A549 (cell line): ENCODE measurements around the gene FGFR3. TPM values are rescaled to one million over a fixed set of nuclear protein-coding genes. Genes with fewer than 3 reads are reported as not detected.

Experiments used
- ATAC-seq, 2 experiments: fragments of 200-7000 bp in 1 of 2; fragments of >200 bp in 1 of 2; cut with Nextera tagmentation in 1 of 2; cut with Tn5 transposase in 1 of 2; 3 replicates each; pipeline versions ENCODE4 v1.8.0 to v1.9.1; 2018 to 2020; ENCODE audit warnings: mild to moderate bottlenecking in 1 of 2, moderate library complexity in 1 of 2
- CTCF ChIA-PET: fragments of 300-600 bp; sonication (Branson Sonifier 250); formaldehyde crosslinking; extraction: SDS; loops from one replicate; lab custom pipeline; 2021; ENCODE audit warnings: antibody characterized with exemption, inconsistent platforms; lab: Yijun Ruan, JAX
- POLR2A ChIA-PET: fragments of 350-600 bp; formaldehyde crosslinking; extraction: SDS; loops from one replicate; lab custom pipeline; 2021; ENCODE audit warnings: antibody characterized with exemption, inconsistent platforms; lab: Yijun Ruan, JAX
- DNase-seq, 2 experiments: peaks; one replicate each; pipeline versions ENCODE4 v3.0.0 to v3.0.0-alpha.2; 2011 to 2016; ENCODE audit warnings: low read depth in 1 of 2, low spot score in 1 of 2
- FAIRE-seq: peaks from 2 replicates; lab custom pipeline; 2011; peaks lifted over from hg19 to GRCh38; lab: Jason Lieb, UNC
- H3K27ac ChIP-seq, 2 experiments: fragments of >200 bp; sonication (Bioruptor Twin); formaldehyde crosslinking; 3 replicates each; pipeline ENCODE4 v1.5.1; 2016 to 2017
- H3K4me1 ChIP-seq: fragments of >200 bp; sonication (Bioruptor Twin); formaldehyde crosslinking; 3 replicates; pipeline ENCODE4 v1.6.1; 2016
- H3K4me2 ChIP-seq: fragments of >200 bp; sonication (Bioruptor Twin); formaldehyde crosslinking; 3 replicates; pipeline ENCODE4 v1.6.1; 2016
- H3K4me3 ChIP-seq: fragments of >200 bp; sonication (Bioruptor Twin); formaldehyde crosslinking; 3 replicates; pipeline ENCODE4 v1.5.1; 2016
- H3K9me3 ChIP-seq: fragments of >200 bp; sonication (Bioruptor Twin); formaldehyde crosslinking; 3 replicates; pipeline ENCODE4 v1.6.1; 2016
- CBX2 ChIP-seq: fragments of 200-600 bp; sonication (generic); IDR thresholded peaks from 2 replicates; pipeline ENCODE4 v1.6.1; 2016; ENCODE audit warnings: low read depth, mild to moderate bottlenecking, borderline replicate concordance
- CHD2 ChIP-seq: fragments of 150-350 bp; IDR thresholded peaks from 2 replicates; pipeline ENCODE4 v1.6.1; 2014; ENCODE audit warnings: low read length; ENCODE audit not compliant: partially characterized antibody
- EHMT2 ChIP-seq: fragments of 200-600 bp; sonication (generic); IDR thresholded peaks from 2 replicates; pipeline ENCODE4 v1.6.1; 2016; ENCODE audit warnings: antibody characterized with exemption, low read depth, mild to moderate bottlenecking, moderate library complexity
- ESRRA ChIP-seq: fragments of 150-350 bp; IDR thresholded peaks from 2 replicates; pipeline ENCODE4 v1.6.1; 2014; ENCODE audit warnings: mild to moderate bottlenecking, low read length, borderline replicate concordance
- HEYL ChIP-seq: fragments of 250-450 bp; sonication (Bioruptor Pico); IDR thresholded peaks from 2 replicates; pipeline ENCODE4 v1.8.0; 2021; ENCODE audit warnings: mild to moderate bottlenecking, moderate library complexity
- HOXB5 ChIP-seq: fragments of 250-450 bp; sonication (Bioruptor Pico); IDR thresholded peaks from 2 replicates; pipeline ENCODE4 v1.5.0; 2020; ENCODE audit warnings: mild to moderate bottlenecking, moderate library complexity
- JUN ChIP-seq, 2 experiments: fragments of >200 bp; sonication (Bioruptor Twin); formaldehyde crosslinking; IDR thresholded peaks; 2 replicates in 1 of 2; 3 replicates in 1 of 2; pipeline ENCODE4 v1.6.1; 2016 to 2017
- JUNB ChIP-seq: fragments of >200 bp; sonication (Bioruptor Twin); formaldehyde crosslinking; IDR thresholded peaks from 2 replicates; pipeline ENCODE4 v1.6.1; 2016
- KDM1A ChIP-seq: fragments of 200-600 bp; sonication (generic); IDR thresholded peaks from 2 replicates; pipeline ENCODE4 v1.6.1; 2016; ENCODE audit warnings: low read depth, mild to moderate bottlenecking
- KDM5A ChIP-seq: fragments of 200-600 bp; sonication (generic); IDR thresholded peaks from 2 replicates; pipeline ENCODE4 v1.6.1; 2016; ENCODE audit warnings: antibody characterized with exemption, mild to moderate bottlenecking
- NFE2L2 ChIP-seq: fragments of 150-350 bp; conservative IDR thresholded peaks from 2 replicates; pipeline ENCODE4 v1.6.1; 2014; ENCODE audit warnings: low read length
- NPAS2 ChIP-seq: fragments of 250-450 bp; sonication (Bioruptor Pico); IDR thresholded peaks from 2 replicates; pipeline ENCODE4 v1.8.0; 2022; ENCODE audit warnings: mild to moderate bottlenecking, moderate library complexity, borderline replicate concordance
- NR3C1 ChIP-seq: fragments of >200 bp; sonication (Bioruptor Twin); formaldehyde crosslinking; IDR thresholded peaks from 3 replicates; pipeline ENCODE4 v1.6.1; 2017
- PHF8 ChIP-seq: fragments of 200-600 bp; sonication (generic); IDR thresholded peaks from 2 replicates; pipeline ENCODE4 v1.6.1; 2016; ENCODE audit warnings: low read depth, mild to moderate bottlenecking, antibody characterized with exemption, moderate library complexity, borderline replicate concordance
- RARB ChIP-seq: fragments of 250-450 bp; sonication (Bioruptor Pico); IDR thresholded peaks from 2 replicates; pipeline ENCODE4 v1.8.0; 2021; ENCODE audit warnings: mild to moderate bottlenecking, moderate library complexity
- RNF2 ChIP-seq: fragments of 200-600 bp; sonication (generic); IDR thresholded peaks from 2 replicates; pipeline ENCODE4 v1.6.1; 2016; ENCODE audit warnings: low read depth, mild to moderate bottlenecking, antibody characterized with exemption, moderate library complexity, borderline replicate concordance
- SMC3 ChIP-seq: fragments of >200 bp; sonication (Bioruptor Twin); formaldehyde crosslinking; IDR thresholded peaks from 3 replicates; pipeline ENCODE4 v1.6.1; 2018; ENCODE audit warnings: inconsistent platforms
- TP53 ChIP-seq: fragments of 250-450 bp; sonication (Bioruptor Pico); IDR thresholded peaks from 2 replicates; pipeline ENCODE4 v1.5.0; 2021; ENCODE audit warnings: mild to moderate bottlenecking, moderate library complexity
- ZC3H11A ChIP-seq: fragments of 450-650 bp; IDR thresholded peaks from 2 replicates; pipeline ENCODE4 v1.6.1; 2014; ENCODE audit warnings: antibody characterized with exemption, mild to moderate bottlenecking
- ZFP36 ChIP-seq: fragments of 450-650 bp; IDR thresholded peaks from 2 replicates; pipeline ENCODE4 v1.6.1; 2014; ENCODE audit warnings: borderline replicate concordance; ENCODE audit not compliant: partially characterized antibody
- ZNF302 ChIP-seq: fragments of 250-450 bp; sonication (Bioruptor Pico); IDR thresholded peaks from 2 replicates; pipeline ENCODE4 v1.9.0; 2021; ENCODE audit warnings: inconsistent platforms, mild to moderate bottlenecking, moderate library complexity
- ZSCAN20 ChIP-seq: fragments of 250-450 bp; sonication (Bioruptor Pico); IDR thresholded peaks from 2 replicates; pipeline ENCODE4 v1.8.0; 2022; ENCODE audit warnings: mild to moderate bottlenecking, moderate library complexity
- WGBS: methylation state at CpG from one replicate; pipeline ENCODE4 v1.1.6; 2017; ENCODE audit errors: missing lambda C conversion rate; 5-methylcytosine and 5-hydroxymethylcytosine counted together
- polyA plus RNA-seq, 4 experiments: library from polyadenylated mRNA; depleted of rRNA in 3 of 4; stranded (reverse); fragments of >200 nt; fragmentation: RNase III in 1 of 4; extraction: RNeasy Plus Mini Kit Qiagen cat#74134 plus additional on column Dnase treatment in 1 of 4; gene quantifications; 2 replicates in 3 of 4; 3 replicates in 1 of 4; pipeline ENCODE4 v1.2.3, GENCODE V29; 2011 to 2017
- TF ChIP-seq, protein P1 (sequence below): fragments of 200-600 bp; sonication (generic); IDR thresholded peaks from 2 replicates; pipeline ENCODE4 v1.6.1; 2016; ENCODE audit warnings: antibody characterized with exemption, mild to moderate bottlenecking, moderate library complexity
- TF ChIP-seq, protein P2 (sequence below): fragments of 450-650 bp; IDR thresholded peaks from 2 replicates; pipeline ENCODE4 v1.6.1; 2014; ENCODE audit warnings: antibody characterized with exemption
- TF ChIP-seq, protein P3 (sequence below): fragments of >200 bp; sonication (Bioruptor Twin); formaldehyde crosslinking; IDR thresholded peaks from 3 replicates; pipeline ENCODE4 v1.5.1; 2016
- TF ChIP-seq, protein P4 (sequence below): fragments of 150-350 bp; IDR thresholded peaks from 2 replicates; pipeline ENCODE4 v1.6.1; 2014; ENCODE audit warnings: low read depth, mild to moderate bottlenecking, low read length

FGFR3 gene
- polyA plus RNA-seq, 2 of the 4 experiments (the other 2 are of a cell fraction) = 1.9 to 4.8 TPM

DNA sequence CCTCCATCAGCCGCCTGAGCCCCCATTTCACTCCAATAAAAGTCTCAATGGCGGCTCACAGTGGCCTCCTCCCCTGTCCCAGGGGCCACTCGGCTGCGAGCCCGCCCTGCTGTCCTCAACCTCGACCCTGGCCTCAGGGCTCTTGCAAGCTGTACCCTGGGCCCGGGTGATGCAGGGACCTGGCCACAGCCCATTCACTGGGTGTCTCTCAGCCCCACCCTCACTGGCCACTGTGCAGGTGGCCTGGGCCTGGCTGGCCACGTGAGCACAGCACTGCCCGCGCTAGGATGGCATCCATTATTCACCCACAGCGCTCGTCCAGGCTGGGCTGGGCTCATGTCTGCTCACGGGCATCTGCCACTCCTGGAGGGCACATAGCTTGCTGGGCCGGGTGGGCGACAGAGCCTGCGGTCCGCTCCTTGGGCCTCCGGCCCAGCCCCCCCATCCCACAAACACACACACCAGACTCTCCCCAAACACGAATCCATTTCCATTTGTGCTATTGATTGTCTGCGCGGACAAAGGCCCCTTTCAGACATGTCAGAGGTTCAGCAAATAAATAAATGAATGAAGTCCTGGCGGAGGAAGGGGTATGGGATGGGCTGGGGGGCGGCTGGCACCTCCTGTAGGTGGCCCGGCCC, 16.5 kb upstream of the FGFR3 start:
- ATAC-seq (no peak), DNase-seq (no peak), FAIRE-seq (no peak)
- H3K4me2 ChIP-seq = no peak overlapping the region
- H3K27ac ChIP-seq = peak overlapping the region in 1 of 2 experiments; percentile 83; a peak in 3 of 6 replicates
- TF ChIP-seq KDM1A (no peak), NPAS2 (CRISPR knock-in tag) (no peak), TP53 (CRISPR knock-in tag) (no peak), RARB (CRISPR knock-in tag) (no peak), NR3C1 (no peak), EHMT2 (no peak), SMC3 (no peak), CBX2 (no peak), PHF8 (no peak), NFE2L2 (no peak), CHD2 (no peak)
- TF ChIP-seq, protein P1, sequence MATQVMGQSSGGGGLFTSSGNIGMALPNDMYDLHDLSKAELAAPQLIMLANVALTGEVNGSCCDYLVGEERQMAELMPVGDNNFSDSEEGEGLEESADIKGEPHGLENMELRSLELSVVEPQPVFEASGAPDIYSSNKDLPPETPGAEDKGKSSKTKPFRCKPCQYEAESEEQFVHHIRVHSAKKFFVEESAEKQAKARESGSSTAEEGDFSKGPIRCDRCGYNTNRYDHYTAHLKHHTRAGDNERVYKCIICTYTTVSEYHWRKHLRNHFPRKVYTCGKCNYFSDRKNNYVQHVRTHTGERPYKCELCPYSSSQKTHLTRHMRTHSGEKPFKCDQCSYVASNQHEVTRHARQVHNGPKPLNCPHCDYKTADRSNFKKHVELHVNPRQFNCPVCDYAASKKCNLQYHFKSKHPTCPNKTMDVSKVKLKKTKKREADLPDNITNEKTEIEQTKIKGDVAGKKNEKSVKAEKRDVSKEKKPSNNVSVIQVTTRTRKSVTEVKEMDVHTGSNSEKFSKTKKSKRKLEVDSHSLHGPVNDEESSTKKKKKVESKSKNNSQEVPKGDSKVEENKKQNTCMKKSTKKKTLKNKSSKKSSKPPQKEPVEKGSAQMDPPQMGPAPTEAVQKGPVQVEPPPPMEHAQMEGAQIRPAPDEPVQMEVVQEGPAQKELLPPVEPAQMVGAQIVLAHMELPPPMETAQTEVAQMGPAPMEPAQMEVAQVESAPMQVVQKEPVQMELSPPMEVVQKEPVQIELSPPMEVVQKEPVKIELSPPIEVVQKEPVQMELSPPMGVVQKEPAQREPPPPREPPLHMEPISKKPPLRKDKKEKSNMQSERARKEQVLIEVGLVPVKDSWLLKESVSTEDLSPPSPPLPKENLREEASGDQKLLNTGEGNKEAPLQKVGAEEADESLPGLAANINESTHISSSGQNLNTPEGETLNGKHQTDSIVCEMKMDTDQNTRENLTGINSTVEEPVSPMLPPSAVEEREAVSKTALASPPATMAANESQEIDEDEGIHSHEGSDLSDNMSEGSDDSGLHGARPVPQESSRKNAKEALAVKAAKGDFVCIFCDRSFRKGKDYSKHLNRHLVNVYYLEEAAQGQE = no peak
- H3K4me3 ChIP-seq = no peak overlapping the region
- H3K9me3 ChIP-seq = no peaks in the 10 kb centered on the region
- 93% methylated on average over 20 of the region's 24 CpGs for WGBS
- ChIA-PET POLR2A (no interaction called here), CTCF (interaction anchor here (1.4 to 3.0 kb wide), 5 partner anchors 9 to 32 kb away, joined by 3 to 10 read pairs (median 6); no protein-coding TSS in a partner anchor)
- H3K4me1 ChIP-seq = peaks cover 25% of the 10 kb centered on the region

DNA sequence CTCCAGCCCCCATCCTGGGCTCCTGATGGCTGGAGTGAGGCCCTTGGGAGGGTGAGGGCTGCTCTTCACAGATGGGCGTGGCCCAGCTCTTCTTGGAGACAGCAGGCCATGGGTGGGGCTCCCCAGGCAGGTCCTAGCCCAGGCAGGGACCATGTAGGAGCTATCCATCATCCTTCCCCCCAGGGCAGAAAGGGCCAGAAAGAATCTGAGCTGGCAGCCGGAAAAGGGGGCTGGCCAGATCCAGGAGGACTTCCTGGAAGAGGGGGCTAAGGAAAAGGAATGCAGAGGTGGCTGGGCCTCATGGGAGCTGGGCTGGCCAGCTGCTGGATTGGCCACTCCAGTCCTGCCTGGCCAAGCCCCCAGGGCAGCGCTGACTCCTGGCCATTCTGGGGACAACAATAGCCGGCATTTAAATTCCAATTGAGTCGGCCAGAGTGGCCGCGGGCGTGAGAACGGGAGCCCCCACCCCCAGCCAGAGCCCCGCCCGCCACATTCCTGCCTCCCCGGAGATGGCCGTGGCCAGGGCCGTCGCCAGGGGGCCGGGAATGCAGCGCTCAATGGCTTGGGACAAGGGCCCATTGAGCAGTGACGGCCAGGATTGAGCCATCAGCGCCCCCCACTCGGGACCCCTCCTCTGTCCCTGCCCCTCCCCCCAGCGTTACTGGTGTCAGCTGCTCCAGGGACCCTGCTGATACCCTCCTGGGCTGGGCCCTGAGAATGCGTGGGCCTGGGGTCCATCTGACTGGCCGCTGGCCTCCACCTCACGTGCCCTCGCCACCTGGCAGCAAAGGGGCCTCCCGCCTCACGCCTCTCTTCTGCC, 15.1 kb upstream of the FGFR3 start:
- no peak overlapping the region for H3K4me3 ChIP-seq
- H3K4me1 ChIP-seq = peaks cover 25% of the 10 kb centered on the region
- DNase-seq (peak; percentile 49 to 63), FAIRE-seq (no peak), ATAC-seq (peak; percentile 36 to 71; a peak in 3 of 6 replicates)
- no peak for TF ChIP-seq JUNB
- TF ChIP-seq ZC3H11A = no peak
- TF ChIP-seq ZNF302 = no peak
- TF ChIP-seq ZFP36 = peak; percentile 99
- no peak for TF ChIP-seq RNF2
- TF ChIP-seq ESRRA = no peak
- TF ChIP-seq HOXB5 (CRISPR knock-in tag) = peak; percentile 54; the same call in 1 of the 2 replicates
- no peak for TF ChIP-seq NFE2L2
- no peak for TF ChIP-seq KDM5A
- TF ChIP-seq, protein P2, sequence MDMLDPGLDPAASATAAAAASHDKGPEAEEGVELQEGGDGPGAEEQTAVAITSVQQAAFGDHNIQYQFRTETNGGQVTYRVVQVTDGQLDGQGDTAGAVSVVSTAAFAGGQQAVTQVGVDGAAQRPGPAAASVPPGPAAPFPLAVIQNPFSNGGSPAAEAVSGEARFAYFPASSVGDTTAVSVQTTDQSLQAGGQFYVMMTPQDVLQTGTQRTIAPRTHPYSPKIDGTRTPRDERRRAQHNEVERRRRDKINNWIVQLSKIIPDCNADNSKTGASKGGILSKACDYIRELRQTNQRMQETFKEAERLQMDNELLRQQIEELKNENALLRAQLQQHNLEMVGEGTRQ = no peak
- TF ChIP-seq HEYL = no peak
- TF ChIP-seq JUN (IDR thresholded peaks at IDR 0.05) = no peak
- TF ChIP-seq ZSCAN20 (CRISPR knock-in tag) = no peak
- TF ChIP-seq, protein P3, sequence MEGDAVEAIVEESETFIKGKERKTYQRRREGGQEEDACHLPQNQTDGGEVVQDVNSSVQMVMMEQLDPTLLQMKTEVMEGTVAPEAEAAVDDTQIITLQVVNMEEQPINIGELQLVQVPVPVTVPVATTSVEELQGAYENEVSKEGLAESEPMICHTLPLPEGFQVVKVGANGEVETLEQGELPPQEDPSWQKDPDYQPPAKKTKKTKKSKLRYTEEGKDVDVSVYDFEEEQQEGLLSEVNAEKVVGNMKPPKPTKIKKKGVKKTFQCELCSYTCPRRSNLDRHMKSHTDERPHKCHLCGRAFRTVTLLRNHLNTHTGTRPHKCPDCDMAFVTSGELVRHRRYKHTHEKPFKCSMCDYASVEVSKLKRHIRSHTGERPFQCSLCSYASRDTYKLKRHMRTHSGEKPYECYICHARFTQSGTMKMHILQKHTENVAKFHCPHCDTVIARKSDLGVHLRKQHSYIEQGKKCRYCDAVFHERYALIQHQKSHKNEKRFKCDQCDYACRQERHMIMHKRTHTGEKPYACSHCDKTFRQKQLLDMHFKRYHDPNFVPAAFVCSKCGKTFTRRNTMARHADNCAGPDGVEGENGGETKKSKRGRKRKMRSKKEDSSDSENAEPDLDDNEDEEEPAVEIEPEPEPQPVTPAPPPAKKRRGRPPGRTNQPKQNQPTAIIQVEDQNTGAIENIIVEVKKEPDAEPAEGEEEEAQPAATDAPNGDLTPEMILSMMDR = no peak
- TF ChIP-seq, protein P4, sequence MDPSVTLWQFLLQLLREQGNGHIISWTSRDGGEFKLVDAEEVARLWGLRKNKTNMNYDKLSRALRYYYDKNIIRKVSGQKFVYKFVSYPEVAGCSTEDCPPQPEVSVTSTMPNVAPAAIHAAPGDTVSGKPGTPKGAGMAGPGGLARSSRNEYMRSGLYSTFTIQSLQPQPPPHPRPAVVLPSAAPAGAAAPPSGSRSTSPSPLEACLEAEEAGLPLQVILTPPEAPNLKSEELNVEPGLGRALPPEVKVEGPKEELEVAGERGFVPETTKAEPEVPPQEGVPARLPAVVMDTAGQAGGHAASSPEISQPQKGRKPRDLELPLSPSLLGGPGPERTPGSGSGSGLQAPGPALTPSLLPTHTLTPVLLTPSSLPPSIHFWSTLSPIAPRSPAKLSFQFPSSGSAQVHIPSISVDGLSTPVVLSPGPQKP = no peak
- ChIA-PET POLR2A (no interaction called here), CTCF (interaction anchor here (1.0 to 2.8 kb wide), 9 partner anchors 8 to 149 kb away, joined by 3 to 9 read pairs (median 4); no protein-coding TSS in a partner anchor)
- peak overlapping the region; percentile 70 for H3K4me2 ChIP-seq
- WGBS = 69% methylated on average over 7 of the region's 27 CpGs
- H3K9me3 ChIP-seq = no peaks in the 10 kb centered on the region
- peak overlapping the region; percentile 56 to 83; a peak in 5 of 6 replicates for H3K27ac ChIP-seq
